AG09319 (cell line): Measurements from ENCODE around the gene POU3F1.

Source experiments
- DNase-seq: peaks from one replicate; pipeline ENCODE4 v3.0.0-alpha.2; 2010; ENCODE audit warnings: low read depth; ENCODE audit errors: extremely low read depth
- CTCF ChIP-seq: IDR thresholded peaks from 2 replicates; pipeline ENCODE4 v1.5.1; 2011; ENCODE audit warnings: low read depth, mild to moderate bottlenecking, inconsistent platforms, low read length, moderate library complexity

Gene POU3F1

GRCh38 chr1:38089712-38090360 lies 43.2 kb upstream of the POU3F1 start:
- no peak for TF ChIP-seq CTCF
- no peak for DNase-seq

- no peak for TF ChIP-seq CTCF
- no peak for DNase-seq
Observed at GRCh38 chr1:38088791-38089190, 42.2 kb upstream of the POU3F1 start.

GRCh38 chr1:38088366-38088765 lies 41.8 kb upstream of the POU3F1 start:
- DNase-seq: no peak
- TF ChIP-seq CTCF: no peak

- TF ChIP-seq CTCF: no peak
- DNase-seq: no peak
Observed at GRCh38 chr1:38087676-38088075, 41.1 kb upstream of the POU3F1 start.

GRCh38 chr1:38085666-38086330 lies 39.2 kb upstream of the POU3F1 start:
- no peak for DNase-seq
- TF ChIP-seq CTCF: no peak

- DNase-seq: no peak
- TF ChIP-seq CTCF: no peak
Observed at GRCh38 chr1:38084700-38085099, 38.1 kb upstream of the POU3F1 start.

GRCh38 chr1:38084113-38084512 lies 37.5 kb upstream of the POU3F1 start:
- DNase-seq: no peak
- no peak for TF ChIP-seq CTCF
